K562 (cell line): ENCODE results near the gene ASPHD1. TPM values are rescaled to one million over a fixed set of nuclear protein-coding genes. Genes with fewer than 3 reads are reported as not detected.
A peak's percentile ranks its signal among the peaks of the same experiment; 100 is the strongest.

Source experiments
- ATF6 ChIP-seq: sonication (generic); formaldehyde crosslinking; IDR thresholded peaks from 2 replicates; pipeline ENCODE4 v1.4.0; 2020; ENCODE audit warnings: mild to moderate bottlenecking, missing genetic modification reagents
- CGGBP1 ChIP-seq: fragments of 250-450 bp; sonication (Bioruptor Pico); IDR thresholded peaks from 2 replicates; pipeline ENCODE4 v1.9.0; 2021; ENCODE audit warnings: mild to moderate bottlenecking
- ELF4 ChIP-seq: fragments of 450-650 bp; formaldehyde crosslinking; IDR thresholded peaks from 2 replicates; pipeline ENCODE4 v1.4.0; 2022; ENCODE audit warnings: missing genetic modification characterization
- GTF2E2 ChIP-seq: fragments of 200-800 bp; sonication (Bioruptor generic); IDR thresholded peaks from 2 replicates; pipeline ENCODE4 v1.6.1; 2016; ENCODE audit warnings: missing genetic modification characterization, missing compliant biosample characterization
- MAZ ChIP-seq, 2 experiments: fragments of 450-650 bp in 1 of 2; sonication (generic) in 1 of 2; formaldehyde crosslinking; IDR thresholded peaks in 1 of 2; conservative IDR thresholded peaks in 1 of 2; 2 replicates each; pipeline versions ENCODE4 v1.4.0 to v1.5.0; 2020; ENCODE audit warnings: mild to moderate bottlenecking in 1 of 2, missing genetic modification reagents in 1 of 2
- MYNN ChIP-seq, 2 experiments: sonication (generic); formaldehyde crosslinking in 1 of 2; IDR thresholded peaks; 2 replicates each; pipeline versions ENCODE4 v1.5.0 to v1.6.1; 2016 to 2020; ENCODE audit warnings: antibody characterized with exemption in 1 of 2, missing genetic modification reagents in 1 of 2
- PML ChIP-seq: IDR thresholded peaks from 2 replicates; pipeline ENCODE4 v1.6.1; 2012; ENCODE audit warnings: low read length, inconsistent platforms
- POLR2B ChIP-seq: fragments of 450-650 bp; IDR thresholded peaks from 2 replicates; pipeline ENCODE4 v1.6.1; 2018; ENCODE audit warnings: low read depth; ENCODE audit not compliant: partially characterized antibody
- RBM25 ChIP-seq: fragments of 200-400 bp; formaldehyde crosslinking; IDR thresholded peaks from 2 replicates; pipeline ENCODE4 v1.6.1; 2018; ENCODE audit warnings: low read length, low read depth, moderate library complexity; ENCODE audit not compliant: severe bottlenecking
- ZBTB2 ChIP-seq: fragments of 450-650 bp; IDR thresholded peaks from 2 replicates; pipeline ENCODE4 v1.6.1; 2016; ENCODE audit warnings: antibody characterized with exemption
- ZNF263 ChIP-seq: sonication (generic); formaldehyde crosslinking; IDR thresholded peaks from 2 replicates; pipeline ENCODE4 v1.8.0; 2022; ENCODE audit warnings: mild to moderate bottlenecking, missing genetic modification reagents, borderline replicate concordance
- polyA plus RNA-seq, 8 experiments: library from polyadenylated mRNA; depleted of rRNA in 4 of 8; stranded (reverse) in 5 of 8; unstranded in 3 of 8; fragments of >200 nt; fragmentation: Nextera tagmentation in 2 of 8; fragmentation: Illumina TruSeq in 1 of 8; extraction: Ambion mirVana in 2 of 8; extraction: Trizol in 1 of 8; gene quantifications; 2 replicates each; pipeline versions ENCODE4 v1.2.1 to v1.2.3, GENCODE V29; 2011 to 2014; ENCODE audit warnings: inconsistent platforms in 1 of 8, missing spikeins in 1 of 8
- total RNA-seq, 7 experiments: library from RNA; depleted of rRNA in 6 of 7; stranded (reverse); fragments of >200 nt in 6 of 7; fragmentation: Illumina TruSeq in 2 of 7; extraction: Trizol in 2 of 7; gene quantifications; 2 replicates each; pipeline versions ENCODE4 v1.2.1 to v1.2.3, GENCODE V29; 2011 to 2021; ENCODE audit warnings: low replicate concordance in 1 of 7
- TF ChIP-seq, protein P1 (sequence below), 2 experiments: fragments of 450-650 bp; conservative IDR thresholded peaks; 2 replicates each; pipeline ENCODE4 v1.6.1; 2017; ENCODE audit warnings: mild to moderate bottlenecking in 2 of 2, moderate library complexity in 2 of 2
- TF ChIP-seq, protein P2 (sequence below): fragments of 250-450 bp; sonication (Bioruptor Pico); IDR thresholded peaks from 2 replicates; pipeline ENCODE4 v1.5.0; 2021; ENCODE audit warnings: mild to moderate bottlenecking, moderate library complexity

The ASPHD1 gene
- total and polyA plus RNA-seq, 9 of the 15 experiments (the other 6 are each of a cell fraction or from before 2014, with no cell fraction given): 0.03 to 0.70 (median 0.24) TPM; not detected in 5

DNA sequence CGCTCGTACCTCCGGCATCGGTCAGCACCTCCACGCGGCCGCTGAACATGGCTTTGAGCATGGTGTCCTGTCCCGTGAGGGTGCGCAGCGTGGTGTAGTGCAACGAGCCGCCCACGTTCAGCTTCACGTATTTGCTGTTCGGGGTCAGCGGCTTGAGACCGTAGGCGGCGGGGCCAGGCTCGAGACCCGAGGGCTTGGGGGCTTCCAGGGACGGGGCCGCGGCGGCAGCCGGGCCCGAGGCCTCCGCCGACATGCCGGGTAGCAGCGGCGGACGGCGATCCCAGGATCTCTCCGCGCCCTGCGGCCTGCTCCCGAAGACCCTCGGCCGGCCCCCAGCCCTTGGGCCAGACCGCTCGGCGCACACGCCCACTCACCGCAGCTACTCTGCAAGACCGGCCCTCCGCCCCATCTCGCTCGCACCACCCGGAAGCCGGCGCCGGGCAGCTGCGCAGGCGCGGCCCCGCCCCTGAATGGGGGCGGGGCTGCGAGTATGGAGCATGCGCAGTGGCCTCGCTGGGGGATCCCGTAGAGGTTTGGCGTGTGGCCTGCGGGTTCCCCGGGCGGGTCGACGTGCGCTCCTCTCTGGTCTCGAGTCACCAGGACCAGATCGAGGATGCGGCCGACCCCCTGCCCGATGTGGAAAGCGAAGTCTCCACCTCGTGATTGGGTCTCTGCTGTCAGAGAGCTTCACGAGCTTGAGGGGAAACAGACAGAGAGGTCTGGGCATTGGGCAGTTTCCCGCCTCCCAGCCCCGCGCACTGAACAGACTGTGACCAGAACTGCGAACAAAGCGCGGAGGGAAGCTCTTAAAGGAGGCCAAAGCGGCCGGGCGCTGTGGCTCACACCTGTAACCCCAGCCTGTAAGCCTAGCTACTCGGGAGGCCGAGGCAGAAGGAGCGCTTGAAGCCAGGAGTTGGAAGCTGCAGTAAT, 25.8 kb downstream of the ASPHD1 start, which contains the start of gene KCTD13 (continued):
- TF ChIP-seq ZBTB2 (peak; percentile 91), GTF2E2 (tag) (peak; percentile 68; the same call in 1 of the 2 replicates), ELF4 (CRISPR knock-in tag) (no peak), MYNN (IDR thresholded peaks at IDR 0.05) (no peak), MYNN (CRISPR knock-in tag; IDR thresholded peaks at IDR 0.05) (no peak), CGGBP1 (no peak), ATF6 (CRISPR knock-in tag) (peak; percentile 74; the same call in 1 of the 2 replicates), ZNF263 (CRISPR knock-in tag) (0 out of 2 replicates have a peak, but pooled peaks have one; percentile 6), MAZ (CRISPR knock-in tag; conservative IDR thresholded peaks at IDR 0.05 in 1 of 2, IDR thresholded peaks at IDR 0.05 in 1 of 2) (peak; percentile 68 to 71; a peak in 3 of 4 replicates), POLR2B (peak; percentile 91), PML (peak; percentile 74), RBM25 (no peak)
- TF ChIP-seq, protein P1, sequence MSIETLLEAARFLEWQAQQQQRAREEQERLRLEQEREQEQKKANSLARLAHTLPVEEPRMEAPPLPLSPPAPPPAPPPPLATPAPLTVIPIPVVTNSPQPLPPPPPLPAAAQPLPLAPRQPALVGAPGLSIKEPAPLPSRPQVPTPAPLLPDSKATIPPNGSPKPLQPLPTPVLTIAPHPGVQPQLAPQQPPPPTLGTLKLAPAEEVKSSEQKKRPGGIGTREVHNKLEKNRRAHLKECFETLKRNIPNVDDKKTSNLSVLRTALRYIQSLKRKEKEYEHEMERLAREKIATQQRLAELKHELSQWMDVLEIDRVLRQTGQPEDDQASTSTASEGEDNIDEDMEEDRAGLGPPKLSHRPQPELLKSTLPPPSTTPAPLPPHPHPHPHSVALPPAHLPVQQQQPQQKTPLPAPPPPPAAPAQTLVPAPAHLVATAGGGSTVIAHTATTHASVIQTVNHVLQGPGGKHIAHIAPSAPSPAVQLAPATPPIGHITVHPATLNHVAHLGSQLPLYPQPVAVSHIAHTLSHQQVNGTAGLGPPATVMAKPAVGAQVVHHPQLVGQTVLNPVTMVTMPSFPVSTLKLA (conservative IDR thresholded peaks at IDR 0.05): peak; percentile 46 to 80
- TF ChIP-seq, protein P2, sequence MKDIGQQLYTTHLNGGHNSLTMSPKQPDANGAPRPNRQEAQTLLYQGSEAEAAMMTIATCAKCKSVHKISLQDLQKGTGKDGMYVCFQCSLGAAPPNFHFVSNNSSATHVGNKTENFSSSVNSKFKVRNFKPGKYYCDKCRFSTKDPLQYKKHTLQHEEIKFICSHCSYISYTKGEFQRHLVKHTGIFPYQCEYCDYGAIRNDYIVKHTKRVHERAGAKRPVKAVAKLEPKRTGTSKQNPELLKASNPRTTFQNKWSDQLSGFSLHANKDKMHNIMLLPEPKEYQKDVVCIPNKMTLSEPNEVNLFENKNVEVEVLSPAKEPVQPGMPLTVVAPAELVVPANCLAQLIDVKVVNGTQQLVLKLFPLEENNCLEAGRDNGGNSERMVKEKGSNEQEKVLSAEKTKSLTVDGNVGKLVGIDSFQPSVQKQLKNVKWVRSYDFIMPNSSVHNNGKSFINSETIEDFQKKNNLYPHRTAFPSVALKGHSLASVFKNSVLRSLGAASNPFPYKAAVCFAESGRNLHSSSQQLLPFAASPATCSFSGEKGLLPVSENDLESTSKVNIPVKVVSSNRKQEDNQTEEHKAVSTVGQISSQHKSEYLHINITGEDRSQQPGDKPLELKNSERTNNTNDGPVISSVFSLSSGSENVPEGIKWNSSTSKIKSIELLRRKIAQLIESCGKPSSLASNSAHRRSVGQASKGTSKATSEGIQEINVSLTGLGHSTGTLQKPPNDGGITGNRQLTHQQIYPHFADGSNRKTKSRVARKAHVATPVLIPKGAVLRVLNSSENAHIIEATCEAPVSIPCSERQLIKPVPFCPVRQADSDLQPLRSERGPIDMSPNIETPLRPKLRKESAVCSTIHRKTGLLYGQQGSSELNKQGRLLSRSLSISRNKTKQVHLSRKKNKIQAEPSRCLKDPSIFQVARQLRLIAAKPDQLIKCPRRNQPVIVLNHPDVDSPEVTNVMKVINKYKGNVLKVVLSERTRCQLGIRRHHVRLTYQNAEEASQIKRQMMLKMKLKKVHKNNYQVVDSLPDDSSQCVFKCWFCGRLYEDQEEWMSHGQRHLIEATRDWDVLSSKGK (CRISPR knock-in tag): no peak
